GM19328 (cell line): Measurements from ENCODE around the gene GPATCH2.
"Not testable (repeated sequence)": the region's sequence is repeated elsewhere in the genome, so short reads cannot be mapped to it uniquely, and the experiment has no call there.

Experiments
- ATAC-seq: cut with Tn5 transposase; IDR thresholded peaks from one replicate; pipeline ENCODE4 v1.9.1; 2021; ENCODE audit warnings: mild to moderate bottlenecking, moderate library complexity; ENCODE audit not compliant: unreplicated experiment

Gene GPATCH2

DNA sequence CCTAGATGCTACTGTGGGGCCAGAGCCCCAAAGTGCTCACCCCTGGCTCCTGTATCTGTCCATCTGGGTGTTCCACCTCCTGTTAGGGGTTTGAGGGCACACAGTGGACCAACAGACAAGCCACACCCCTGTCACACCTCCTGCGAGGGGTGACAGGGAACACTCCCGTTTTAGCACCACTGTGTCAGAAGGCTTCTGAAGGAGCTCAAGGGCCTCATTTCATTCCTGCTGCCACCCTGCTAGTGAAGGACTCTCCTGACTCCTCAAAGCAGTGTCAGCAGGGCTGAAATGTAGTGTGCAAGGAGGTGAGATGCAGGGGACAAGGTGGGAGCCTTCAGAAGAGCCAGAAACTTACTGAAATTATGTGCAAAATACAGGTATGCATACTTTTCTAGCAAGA, 174.6 kb downstream of the GPATCH2 start:
- ATAC-seq, result no peak

GRCh38 chr1:217453816-217454215, 177.1 kb downstream of the GPATCH2 start:
- ATAC-seq, result no peak

DNA sequence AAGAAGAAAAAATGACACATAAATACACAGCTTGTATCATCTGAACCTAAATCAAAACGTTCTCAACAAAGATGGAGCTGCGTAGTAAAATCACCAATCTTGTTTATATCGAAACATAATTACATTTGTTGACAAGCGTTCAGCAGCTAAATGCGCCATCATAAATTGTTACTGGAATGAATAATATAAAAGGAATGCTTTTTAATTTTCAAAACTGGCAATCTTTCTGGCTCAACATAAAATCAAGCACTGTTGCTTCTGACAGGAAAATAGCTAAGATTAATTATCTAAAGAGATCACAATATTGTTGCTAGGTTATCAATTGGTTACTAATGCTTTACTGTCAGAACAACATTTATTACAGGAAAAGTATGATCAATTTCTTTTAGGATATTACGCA, 181.5 kb downstream of the GPATCH2 start:
- ATAC-seq, result no peak

- no peak for ATAC-seq
Observed at GRCh38 chr1:217443845-217444244, 187.0 kb downstream of the GPATCH2 start.

- ATAC-seq, result no peak
Observed at GRCh38 chr1:217437376-217437775, 193.5 kb downstream of the GPATCH2 start.

- no peak for ATAC-seq
Observed at GRCh38 chr1:217435204-217435603, 195.7 kb downstream of the GPATCH2 start.

DNA sequence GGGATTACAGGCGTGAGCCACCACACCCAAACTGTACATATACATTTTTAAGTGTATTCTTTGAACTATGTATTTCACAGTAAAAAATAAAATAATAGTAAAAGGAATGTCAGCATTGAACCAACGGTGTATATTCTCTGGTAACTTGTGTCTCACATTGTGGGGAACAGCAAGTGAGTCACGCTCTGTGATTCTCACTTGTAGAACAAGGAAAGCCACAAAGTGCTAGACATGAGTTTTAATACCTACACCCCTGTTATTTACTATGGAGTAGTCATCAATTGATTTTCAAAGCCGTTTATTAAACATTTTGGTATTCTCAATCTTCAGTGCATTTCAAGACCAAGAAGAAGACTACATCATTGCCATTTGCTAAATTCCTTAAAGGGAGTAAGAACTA, 197.2 kb downstream of the GPATCH2 start:
- ATAC-seq, result no peak

DNA sequence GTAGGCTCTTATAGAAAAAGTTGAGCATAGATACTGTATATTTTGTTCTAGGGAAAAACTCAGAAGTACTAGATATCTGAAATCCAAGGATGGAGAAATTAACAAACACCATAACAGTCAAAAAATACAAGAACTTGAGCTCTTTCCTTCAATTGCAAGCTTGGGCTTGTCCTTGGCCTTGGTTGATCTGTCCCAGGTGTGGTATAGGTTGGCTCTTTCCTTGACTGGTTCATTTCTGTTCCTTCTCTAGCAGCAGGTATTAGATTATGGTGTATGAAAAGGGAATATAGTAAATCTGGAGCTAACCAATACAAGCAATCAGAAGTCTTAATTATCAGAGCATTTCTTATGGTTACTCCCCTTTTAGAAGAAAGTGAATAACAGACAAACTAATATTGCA, 198.6 kb downstream of the GPATCH2 start:
- ATAC-seq, result no peak

DNA sequence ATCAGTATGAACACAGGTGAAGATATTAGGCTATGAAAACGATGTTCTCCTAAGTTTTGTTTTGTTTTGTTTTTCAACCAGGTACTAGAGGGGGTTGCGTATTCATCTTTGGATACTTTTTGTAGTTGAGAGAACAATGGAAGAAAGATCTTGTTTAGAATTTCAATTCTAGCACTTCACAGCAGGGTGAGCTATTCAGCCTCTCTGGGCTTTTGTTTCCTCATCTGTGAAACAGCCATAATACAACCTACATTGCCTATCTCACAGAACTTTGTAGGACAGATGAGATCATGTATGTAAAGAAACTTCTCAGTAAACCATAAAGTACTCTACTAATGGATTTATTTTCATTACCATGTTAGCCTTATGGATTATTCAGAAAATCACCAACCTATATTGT, 199.5 kb downstream of the GPATCH2 start:
- ATAC-seq, result no peak

GRCh38 chr1:217425422-217425821, 205.5 kb downstream of the GPATCH2 start:
- ATAC-seq, result no peak

DNA sequence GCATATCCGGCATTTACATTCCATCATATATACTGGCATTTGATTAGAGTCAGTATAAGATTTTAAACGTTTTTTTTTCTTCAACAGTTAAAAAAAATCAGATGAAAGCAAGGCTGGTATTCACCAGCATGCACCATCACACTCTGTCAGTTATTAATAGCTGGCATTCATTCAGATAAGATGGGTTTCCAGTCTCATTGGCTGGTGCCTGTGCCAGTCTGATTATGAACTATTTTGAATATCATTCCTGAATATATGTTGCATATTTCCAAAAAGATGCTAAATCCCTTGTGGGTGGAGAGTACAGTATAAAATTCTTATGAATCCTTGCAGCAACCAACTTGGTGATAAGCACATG, 211.7 kb downstream of the GPATCH2 start:
- ATAC-seq, result no peak

DNA sequence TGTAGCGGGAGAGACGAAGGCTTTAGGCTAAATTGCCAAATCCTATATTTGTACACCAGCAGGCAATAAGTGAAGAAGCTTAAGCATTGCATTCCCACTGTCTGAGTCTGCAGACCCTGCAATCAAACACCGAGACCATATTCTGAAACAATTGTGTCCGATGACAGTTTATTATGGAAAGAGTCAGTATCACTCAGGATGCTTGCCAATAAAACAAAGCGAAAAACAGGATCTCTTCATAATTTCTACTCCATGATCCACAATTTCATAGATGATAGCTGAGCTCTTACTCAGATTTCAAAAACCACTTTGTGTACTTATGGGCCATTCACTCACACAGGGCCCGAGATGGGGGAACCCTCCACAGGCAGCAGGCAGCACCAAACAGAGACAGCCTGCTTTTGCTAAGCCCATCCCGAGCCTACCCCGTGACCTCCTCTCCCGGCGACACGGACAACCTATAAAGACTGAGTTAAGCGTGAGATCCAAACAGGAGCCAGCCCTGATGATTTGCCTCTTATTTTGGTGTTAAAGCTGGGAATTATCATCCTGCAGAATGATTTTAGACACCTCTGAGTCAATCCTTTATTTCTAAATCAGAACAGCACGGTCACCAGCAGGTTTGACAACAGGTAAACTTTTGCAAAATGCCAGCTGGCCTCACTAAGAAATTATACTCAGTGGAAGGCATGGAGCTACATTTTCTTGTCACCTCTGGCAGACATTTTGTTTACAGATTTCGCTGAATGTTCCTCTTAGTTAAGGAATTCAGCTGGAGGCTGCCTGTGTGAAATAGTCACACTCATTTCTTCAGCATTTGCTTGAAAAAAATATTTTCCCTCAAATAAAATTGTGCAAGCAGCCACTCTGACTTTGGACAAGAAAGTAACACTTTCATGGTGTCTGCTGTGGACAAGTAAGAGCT, 212.4 kb downstream of the GPATCH2 start:
- ATAC-seq, result no peak

DNA sequence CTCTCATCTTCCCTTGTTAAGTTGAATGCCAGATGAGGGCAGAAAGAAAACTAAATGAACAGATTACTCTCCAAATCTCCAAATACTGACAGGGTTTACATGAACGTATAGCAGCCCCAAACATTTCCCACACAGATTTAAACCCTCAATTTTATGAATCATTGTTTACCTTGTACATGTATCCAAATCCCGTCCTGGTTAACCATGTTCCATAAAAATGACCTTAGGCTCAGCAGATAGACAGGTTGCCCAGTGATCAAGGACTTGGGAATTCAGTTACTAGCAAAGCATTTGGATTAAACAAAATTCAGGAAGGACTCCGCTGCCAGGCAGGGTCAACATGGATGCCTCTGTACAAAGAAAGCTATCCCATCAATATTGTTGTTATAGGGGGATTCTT, 213.5 kb downstream of the GPATCH2 start:
- no peak for ATAC-seq

GRCh38 chr1:217407534-217408001, 223.3 kb downstream of the GPATCH2 start:
- ATAC-seq, result no peak

GRCh38 chr1:217403026-217403720, 227.7 kb downstream of the GPATCH2 start:
- ATAC-seq, result no peak

GRCh38 chr1:217402301-217402700, 228.6 kb downstream of the GPATCH2 start:
- no peak for ATAC-seq

DNA sequence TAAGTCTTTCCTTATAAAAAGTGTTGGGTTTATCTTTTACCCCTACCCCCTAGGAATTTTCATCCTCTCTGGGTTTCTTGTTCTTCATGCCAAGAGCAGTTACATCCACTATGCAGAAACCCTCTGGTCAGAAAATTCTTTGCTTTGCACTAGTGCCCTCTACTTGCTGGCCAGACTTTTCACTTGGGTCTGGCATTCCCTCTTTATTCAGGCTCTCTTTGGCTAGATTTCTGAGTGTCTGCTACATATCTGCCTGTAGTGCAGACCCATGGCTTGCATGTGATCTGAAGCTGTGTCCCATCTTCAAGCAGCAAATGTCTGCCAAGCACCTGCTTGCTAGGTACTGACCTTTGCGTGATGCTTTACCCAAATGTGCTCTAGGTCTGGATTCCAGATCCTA, 237.0 kb downstream of the GPATCH2 start:
- ATAC-seq, result no peak

DNA sequence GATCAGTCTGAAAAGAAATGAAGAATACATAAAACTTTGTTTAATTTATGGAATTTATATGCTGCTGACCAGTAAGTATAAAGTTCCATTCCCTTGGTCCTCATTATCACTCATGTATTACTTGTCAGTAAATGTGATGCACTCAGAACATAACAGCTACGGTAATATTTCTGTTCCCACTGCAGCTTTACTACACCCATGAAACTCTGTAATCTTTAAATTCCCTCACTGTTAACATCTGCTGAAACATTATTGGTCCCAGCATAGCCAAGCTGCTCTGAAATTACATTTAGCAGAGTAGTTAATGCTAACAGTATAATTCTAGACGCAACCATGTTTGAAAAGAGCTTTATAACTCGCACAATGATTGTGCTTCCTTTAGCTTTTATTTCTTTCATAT, 238.4 kb downstream of the GPATCH2 start:
- no peak for ATAC-seq

- no peak for ATAC-seq
Observed at GRCh38 chr1:217389895-217390294, 241.0 kb downstream of the GPATCH2 start.

- ATAC-seq, result no peak
Observed at GRCh38 chr1:217388522-217389065, 242.3 kb downstream of the GPATCH2 start.

DNA sequence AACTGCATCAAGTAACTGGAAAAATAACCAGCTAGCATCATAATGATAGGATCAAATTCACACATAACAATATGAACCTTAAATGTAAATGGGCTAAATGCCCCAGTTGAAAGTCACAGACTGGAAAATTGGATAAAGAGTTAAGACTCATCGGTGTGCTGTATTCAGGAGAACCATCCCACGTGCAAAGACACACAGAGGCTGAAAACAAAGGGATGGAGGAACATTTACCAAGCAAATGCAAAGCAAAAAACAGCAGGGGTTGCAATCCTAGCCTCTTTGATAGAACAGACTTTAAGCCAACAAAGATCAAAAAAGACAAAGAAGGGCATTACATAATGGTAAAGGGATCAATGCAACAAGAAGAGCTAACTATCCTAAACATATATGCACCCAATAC, 249.1 kb downstream of the GPATCH2 start:
- not testable (repeated sequence) for ATAC-seq

DNA sequence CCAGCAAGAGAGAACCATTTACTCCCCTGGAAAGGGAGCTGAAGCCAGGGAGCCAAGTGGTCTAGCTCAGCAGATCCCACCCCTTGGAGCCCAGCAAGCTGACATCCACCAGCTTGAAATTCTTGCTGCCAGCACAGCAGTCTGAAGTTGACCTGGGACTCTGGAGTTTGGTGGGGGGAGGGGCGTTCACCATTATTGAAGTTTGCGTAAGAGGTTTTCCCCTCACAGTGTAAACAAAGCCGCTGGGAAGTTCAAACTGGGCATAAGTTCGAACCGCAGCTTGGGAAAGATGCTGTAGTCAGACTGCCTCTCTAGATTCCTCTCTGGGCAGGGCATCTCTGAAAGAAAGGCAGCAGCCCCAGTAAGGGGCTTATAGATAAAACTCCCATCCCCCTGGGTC, 251.1 kb downstream of the GPATCH2 start:
- ATAC-seq, result not testable (repeated sequence)
